NCI-H1436 (cell line): ENCODE results near the gene KRTAP4-11.
"Not testable (repeated sequence)": the region's sequence is repeated elsewhere in the genome, so short reads cannot be mapped to it uniquely, and the experiment has no call there.

Experiments used
- DNase-seq: peaks from one replicate; lab custom pipeline; 2025; lab: John Stamatoyannopoulos, UW

Gene KRTAP4-11

DNA sequence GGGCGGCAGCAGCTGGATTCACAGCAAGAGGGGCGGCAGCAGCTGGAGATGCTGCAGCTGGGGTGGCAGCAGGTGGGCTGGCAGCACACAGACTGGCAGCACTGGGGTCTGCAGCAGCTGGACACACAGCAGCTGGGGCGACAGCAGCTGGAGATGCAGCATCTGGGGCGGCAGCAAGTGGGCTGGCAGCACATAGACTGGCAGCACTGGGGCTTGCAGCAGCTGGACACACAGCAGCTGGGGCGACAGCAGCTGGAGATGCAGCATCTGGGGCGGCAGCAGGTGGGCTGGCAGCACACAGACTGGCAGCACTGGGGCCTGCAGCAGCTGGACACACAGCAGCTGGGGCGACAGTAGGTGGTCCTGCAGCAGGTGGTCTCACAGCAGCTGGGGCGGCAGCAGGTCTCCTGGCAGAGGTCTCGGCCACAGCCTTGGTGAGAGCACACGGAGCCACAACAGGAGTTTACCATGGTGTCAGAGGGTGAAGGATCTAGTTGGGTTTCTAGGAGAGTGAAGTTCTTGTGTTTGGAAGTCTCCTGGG, at the start of gene KRTAP4-11:
Gene KRTAP4-11, minus strand, starts transcription at position 528 of the 541 bp plus-strand sequence. Its CDS starts 58 bp downstream, at position 470.
- DNase-seq: not testable (repeated sequence)

DNA sequence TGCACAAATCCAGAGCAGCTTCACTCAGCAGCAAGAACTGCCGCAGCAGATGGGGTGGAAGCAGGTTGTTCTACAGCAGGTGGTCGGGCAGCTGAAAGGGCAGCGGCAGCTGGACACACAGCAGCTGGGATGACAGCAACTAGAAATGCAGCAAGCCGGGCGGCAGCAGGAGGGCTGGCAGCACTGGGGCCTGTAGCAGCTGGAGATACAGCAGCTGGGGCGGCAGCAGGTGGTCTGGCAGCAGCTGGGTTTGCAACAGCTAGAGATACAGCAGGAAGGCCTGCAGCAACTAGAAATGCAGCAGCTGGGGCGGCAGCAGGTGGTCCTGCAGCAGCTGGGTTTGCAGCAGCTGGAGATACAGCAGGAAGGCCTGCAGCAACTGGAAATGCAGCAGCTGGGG, 49.4 kb upstream of the KRTAP4-11 start:
- DNase-seq: no peak

DNA sequence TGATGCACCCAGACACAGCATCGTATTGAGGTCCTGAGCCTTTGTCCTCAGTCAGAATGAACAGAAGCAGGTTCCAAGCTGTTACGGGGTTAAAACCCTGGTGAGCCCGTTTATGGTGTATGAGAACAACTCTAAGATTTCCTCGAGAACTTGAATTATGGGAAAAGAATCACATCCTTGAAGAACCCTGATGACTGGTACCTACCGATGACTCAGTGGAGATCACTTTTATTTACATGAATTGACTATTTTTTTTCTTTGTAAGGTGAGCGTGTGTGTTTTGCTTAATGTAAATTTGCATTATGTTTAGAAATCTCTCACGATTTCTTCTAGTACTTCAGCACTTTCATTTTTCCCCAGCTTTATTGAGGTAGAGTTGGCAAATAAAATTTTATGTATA, 45.7 kb upstream of the KRTAP4-11 start:
- DNase-seq: no peak

DNA sequence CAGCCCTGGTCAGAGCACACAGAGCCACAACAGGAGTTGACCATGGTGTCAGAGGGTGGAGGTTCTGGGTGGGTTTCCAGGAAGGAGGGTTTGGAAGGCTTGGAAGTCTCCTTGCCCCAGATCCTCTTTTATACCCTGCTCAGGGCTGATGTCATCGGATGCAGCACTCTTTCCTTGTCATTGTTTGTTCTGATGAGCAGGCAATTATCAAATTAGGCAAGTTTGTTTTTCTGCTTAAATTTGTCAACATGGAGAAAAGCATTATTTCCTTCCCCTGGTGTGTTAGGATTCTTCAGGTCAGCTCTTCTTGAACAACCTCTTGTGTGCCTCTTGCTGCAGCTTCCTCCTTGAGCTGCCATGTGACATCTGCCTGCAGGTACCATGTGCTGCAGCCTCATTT, 42.5 kb upstream of the KRTAP4-11 start, which contains the start of gene KRTAP4-4:
Gene KRTAP4-4, minus strand, starts transcription at position 101 of the 400 bp plus-strand sequence. Its CDS starts 57 bp downstream, at position 44.
- DNase-seq: no peak

DNA sequence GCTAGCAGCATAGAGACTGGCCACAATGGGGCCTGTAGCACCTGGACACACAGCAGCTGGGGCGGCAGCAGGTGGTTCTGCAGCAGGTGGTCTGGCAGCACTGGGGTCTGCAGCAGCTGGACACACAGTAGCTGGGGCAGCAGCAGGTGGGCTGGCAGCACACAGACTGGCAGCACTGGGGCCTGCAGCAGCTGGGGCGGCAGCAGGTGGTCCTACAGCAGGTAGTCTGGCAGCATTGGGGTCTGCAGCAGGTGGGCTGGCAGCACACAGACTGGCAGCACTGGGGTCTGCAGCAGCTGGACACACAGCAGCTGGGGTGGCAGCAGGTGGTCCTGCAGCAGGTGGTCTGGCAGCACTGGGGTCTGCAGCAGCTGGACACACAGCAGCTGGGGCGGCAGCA, 42.0 kb upstream of the KRTAP4-11 start:
- DNase-seq: not testable (repeated sequence)

DNA sequence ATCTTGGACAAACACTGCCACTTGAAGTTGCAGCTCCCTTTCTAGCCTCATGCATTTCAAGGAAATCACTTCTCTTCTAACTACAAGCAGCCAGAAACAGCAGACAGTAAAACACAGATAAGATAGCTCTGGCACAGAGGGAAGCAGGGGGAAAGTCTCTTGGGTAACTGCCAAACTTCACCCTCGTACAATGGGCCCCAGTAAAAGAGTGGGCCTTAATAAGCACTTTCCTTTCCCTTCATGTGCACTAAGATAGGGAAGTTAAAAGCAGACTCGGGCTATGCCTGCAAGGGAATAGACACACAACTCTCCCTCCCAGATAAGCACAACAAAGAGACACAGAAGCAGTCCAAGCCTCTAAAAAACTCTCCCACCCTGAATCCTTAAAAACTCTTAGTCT, 35.7 kb upstream of the KRTAP4-11 start:
- DNase-seq: no peak

DNA sequence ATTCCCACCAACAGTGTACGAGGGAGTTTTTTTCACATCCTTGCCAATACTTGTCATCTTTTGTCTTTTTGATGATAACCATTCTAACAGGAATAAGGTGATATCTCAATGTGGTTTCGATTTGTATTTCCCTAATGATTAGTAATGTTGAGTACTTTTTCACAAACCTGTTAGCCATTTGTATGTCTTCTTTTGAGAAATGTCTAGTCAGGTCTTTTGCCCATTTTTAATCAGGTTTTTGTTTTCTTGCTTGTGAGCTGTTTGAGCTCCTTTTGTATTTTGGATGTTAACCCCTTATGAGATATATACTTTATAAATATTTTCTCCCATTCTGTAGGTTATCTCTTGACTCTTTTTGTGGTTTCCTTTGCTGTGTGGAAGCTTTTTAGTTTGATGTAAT, 33.4 kb upstream of the KRTAP4-11 start:
- DNase-seq: no peak

DNA sequence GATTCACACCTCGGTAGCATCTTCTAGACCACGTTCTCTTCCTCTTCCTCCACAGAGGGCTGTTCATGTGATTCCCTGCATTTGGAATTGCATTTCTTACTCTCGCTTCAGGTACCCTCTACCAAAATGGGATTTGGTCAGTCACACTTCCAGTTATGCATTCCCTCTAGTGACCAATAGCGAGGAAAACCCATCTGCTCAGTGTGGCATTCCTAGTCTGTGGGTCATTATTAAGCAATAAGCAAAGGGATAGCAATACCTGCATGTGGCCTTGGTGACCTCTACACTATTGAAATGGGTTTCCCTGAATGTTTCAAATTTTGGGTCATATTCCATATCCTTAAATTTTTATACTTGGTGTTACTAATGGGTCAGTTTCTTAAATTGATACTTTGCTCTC, 31.9 kb upstream of the KRTAP4-11 start:
- DNase-seq: no peak

DNA sequence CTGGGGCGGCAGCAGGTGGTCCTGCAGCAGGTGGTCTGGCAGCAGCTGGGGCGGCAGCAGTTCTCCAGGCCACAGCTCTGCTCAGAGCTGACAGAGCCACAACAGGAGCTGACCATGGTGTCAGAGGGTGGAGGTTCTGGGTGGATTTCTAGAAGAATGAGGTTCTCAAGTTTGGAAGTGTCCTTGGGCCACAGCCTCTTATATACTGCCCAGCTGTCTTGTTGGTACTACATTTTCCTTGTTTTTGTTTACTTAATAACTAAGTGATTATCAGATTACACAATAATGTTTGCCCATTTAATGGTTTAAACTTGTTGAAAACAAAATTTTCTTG, 31.4 kb upstream of the KRTAP4-11 start, which contains the start of gene KRTAP4-5:
Gene KRTAP4-5, minus strand, starts transcription at position 174 of the 334 bp plus-strand sequence. Its CDS starts 58 bp downstream, at position 116.
- no peak for DNase-seq

DNA sequence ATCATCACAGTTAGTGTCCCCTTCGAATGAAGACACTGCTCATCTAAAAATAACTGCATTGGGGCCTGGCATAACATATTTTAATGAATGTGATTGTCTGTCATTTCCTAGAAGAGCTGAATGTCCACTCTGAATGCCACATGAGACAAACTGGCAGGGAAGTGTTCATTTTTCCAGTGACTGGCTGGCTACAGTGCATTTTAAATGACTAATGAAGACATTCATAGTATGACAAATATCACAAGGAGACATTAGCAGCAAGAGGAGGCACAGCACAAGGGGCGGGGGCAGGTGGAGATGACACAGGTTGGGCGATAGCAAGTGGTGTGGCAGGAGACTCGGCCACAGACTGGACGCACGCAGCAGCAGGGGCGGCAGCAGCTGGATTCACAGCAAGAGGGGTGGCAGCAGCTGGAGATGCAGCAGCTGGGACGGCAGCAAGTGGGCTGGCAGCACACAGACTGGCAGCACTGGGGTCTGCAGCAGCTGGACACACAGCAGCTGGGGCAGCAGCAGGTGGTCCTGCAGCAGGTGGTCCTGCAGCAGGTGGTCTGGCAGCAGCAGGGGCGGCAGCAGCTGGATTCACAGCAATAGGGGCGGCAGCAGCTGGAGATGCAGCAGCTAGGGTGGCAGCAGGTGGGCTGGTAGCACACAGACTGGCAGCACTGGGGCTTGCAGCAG, 30.9 kb upstream of the KRTAP4-11 start:
- not testable (repeated sequence) for DNase-seq

DNA sequence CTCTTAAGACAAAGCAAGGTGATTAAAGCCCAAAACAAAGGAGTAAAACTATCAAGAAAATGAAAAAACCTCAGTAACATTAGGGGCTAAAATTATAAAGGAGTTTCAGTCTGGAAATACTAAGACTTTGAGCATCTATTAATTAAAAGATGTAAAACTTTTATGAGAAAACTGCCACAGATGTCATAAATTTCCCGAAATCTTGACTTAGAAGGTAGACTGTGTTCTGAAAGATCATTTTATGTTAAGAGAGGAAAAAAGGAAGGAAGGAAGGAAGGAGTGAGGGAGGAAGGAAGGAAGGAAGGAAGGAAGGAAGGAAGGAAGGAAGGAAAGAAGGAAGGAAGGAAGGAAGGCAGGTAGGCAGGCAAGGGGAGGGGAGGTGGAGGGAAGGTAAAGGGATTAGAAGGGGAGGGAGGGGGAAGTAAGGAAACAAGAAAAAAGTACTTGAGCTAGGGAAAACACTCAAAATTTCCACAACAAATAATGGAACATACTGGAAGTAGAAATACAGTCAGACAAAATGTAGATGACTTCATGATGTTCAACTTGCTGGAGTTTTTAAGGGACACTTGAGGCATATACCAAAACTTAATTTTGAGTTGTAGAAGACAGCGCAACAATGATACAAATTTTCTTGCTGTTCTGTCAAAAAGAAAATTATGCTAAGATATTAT, 29.5 kb upstream of the KRTAP4-11 start:
- DNase-seq: no peak

DNA sequence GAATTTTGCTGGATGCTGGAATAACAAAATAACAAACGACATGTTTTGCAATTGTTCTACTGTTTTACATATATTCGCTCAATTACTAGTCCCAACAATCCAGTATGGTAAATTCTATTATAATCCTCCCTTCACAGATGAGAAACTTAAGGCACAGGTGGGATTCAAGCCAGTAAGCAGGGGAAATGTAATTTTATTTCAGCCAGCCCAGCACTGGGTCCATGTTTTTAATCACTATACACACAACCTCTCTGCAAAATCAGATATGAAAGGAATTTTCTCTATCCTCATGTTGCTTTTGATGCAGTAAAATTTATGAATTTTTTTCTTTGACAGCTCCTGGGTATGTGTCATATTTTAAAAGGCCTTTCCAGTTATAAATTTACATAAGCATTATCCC, 27.1 kb upstream of the KRTAP4-11 start:
- no peak for DNase-seq

DNA sequence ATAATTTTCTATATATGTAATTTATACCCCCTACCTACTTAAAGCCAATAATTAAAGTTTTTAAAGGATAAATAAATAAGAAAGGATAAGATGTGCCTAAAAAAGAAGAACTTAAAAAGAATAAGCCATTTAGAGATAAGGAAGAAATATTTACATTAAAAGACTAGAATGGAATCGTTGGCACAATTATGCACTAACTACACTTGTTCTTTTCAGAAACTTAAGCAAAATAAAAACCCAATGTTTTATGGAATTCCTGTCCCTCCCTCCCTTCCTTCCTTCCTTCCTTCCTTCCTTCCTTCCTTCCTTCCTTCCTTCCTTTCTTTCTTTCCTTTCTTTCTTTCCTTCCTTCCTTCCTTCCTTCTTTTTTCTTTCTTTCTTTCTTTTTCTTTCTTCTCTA, 26.7 kb upstream of the KRTAP4-11 start:
- DNase-seq: no peak

DNA sequence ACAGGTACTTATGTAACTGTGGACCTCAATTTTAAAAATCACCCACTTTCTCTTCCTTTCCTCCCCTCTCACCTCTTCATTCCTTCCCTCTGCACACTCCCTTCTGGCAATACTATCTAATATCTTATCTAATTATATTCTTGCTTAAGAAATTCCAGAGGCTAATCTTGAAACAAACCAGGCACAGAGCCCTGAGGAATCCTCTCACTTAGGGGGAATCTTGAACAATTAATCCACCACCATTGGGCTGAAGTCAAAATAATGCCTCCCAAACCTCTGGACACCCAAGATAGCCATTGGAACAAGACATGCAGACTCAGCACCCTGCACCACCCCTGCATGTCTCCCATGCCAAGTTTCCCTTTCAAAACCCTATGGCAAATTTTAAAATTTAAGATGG, 23.2 kb upstream of the KRTAP4-11 start:
- DNase-seq: no peak

DNA sequence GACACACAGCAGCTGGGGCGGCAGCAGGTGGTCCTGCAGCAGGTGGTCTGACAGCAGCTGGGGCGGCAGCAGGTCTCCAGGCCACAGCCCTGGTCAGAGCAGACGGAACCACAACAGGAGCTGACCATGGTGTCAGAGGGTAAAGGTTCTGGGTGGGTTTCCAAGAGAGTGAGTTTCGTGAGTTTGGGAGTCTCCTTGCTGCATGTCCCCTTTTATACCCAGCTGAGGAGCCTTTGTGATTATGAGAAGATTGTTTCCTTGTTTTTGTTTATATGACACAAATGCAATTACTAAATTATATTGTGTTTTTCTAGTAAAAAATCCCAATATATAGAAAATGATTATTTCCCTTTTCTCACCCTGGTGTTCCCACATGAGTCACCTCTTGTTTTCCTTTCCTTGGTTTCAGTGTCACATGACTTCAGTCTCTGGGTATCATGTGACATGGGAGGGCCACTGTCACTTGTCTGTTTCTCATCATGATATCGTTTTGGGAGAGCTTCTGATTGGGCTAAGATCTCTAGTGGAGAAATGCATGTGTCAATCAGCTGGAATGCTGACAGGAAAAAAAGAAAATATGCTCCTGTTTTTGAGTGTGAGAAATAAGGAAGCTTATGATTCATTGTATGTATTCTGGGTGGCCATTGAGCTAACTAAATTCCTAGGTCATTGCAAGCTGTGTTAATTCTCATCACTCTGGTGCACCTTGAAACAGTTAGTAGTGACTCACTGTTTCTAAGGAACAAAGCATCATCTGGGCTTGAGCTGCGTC, 22.4 kb upstream of the KRTAP4-11 start, which contains the start of gene KRTAP4-6:
Gene KRTAP4-6, minus strand, starts transcription at position 185 of the 772 bp plus-strand sequence. Its CDS starts 57 bp downstream, at position 128.
- no peak for DNase-seq

DNA sequence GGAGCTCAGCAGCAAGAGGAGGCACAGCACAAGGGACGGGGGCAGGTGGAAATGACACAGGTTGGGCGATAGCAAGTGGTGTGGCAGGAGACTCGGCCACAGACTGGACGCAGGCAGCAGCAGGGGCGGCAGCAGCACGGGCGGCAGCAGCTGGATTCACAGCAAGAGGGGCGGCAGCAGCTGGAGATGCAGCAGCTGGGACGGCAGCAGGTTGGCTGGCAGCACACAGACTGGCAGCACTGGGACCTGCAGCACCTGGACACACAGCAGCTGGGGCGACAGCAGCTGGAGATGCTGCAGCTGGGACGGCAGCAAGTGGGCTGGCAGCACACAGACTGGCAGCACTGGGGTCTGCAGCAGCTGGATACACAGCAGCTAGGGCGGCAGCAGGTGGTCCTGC, 21.7 kb upstream of the KRTAP4-11 start:
- not testable (repeated sequence) for DNase-seq

DNA sequence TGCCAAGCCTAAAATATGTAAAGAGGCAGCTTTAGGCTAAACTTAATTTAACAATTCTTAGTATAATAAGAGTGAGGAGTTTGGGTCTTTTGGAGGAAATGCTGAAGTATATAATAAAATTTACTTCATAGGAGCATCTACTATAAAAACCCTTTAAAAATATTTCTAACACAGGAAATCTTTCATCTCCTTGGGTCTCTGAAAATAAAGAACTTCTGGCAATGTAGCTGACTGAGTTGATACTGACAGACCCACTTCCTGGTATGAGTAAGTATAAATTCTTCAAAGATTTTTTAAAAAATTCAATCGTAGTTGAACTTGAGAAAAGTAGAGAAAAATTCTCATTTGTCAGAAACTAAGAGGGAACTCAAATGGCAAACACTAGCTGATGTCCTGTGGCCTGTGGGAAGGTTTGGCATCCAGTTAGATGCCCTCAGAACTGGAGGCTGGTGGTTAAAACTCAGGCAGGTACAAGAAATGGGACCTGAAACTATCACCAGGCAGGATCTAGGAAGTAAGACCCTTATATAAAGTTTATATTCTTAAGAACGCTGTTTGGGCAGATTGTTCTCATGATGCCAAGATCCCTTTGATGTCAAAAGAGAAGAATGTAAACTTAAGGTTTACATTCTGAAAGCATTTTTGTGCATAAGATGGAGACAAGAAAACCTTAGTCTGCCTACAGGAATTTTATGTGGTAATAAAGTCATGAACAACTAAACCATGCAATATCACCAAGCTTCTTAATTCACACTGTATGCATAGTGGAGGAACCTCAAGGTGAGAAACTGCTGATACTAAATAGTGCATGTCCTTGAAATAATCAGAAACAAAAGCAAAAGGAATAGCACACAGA, 15.9 kb upstream of the KRTAP4-11 start:
- no peak for DNase-seq

DNA sequence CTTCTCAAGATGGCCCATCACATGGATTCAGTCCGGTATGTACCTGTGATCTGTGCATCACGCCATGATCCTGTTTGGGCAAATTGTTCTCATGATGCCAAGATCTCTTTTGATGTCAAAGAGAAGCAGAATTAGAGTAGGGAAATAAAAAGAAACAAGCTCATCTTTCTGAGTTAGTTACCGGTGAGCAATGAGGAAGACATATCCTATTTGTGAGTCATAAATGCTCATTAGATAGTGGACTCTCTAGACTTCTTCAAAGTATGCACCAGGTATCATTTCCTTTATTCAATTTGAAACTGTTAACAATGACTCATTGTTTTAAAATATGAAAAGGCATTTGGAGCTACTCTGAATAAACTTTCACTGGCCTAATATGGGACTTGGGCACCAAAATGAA, 13.8 kb upstream of the KRTAP4-11 start:
- no peak for DNase-seq

DNA sequence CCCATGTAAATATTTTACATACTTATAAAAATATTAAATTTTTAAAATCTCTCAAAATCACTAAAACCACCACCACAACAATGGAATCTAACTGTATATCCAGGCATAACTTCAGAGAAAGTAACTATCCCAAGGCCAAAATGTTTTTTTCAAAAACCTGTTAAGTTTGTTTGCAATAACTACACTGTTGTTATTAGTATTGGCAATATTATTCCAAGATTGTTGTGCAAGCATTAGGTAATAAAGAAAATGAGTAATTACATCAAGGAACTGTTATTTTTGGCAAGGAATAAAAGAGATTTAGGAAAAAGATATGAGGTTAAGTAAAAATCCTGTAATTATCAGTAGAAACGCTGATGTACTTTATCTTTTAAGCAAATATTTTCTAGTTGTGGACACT, 9.2 kb upstream of the KRTAP4-11 start:
- no peak for DNase-seq

DNA sequence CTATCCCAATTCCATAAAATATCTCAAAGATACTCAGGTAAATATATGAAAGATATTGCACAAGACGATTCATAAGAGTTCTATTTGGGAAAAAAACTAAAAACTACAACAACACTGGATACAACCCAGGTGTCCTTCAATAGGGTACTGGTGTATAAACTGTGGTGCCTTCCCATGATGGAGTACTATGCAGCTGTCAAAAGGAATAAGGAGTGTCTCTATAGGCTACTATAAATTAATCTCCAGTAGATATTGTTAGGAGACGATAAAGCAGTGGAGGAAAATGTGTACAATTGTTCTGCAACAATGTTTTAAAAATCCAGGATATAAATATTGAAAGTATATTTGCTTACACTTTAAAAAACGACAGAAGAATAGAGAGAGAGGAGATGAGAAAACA, 8.2 kb upstream of the KRTAP4-11 start:
- no peak for DNase-seq

DNA sequence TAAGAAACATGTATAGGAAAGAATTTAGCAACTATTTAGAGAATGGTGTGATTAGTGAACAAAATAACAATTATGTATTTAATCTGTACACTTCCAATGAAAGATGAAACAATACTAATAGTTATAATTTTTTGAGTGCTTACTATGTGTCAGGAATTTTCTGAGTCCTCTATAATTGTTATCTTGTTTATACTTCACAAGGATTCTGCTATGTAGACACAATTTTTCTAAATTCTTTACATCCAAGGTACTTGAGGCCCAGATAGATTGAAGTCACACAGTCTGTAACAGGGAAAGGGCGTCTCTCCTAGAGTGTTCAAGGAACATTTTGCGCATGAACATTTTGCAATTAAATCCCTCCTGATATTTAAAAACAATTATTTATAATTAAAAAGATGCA, 6.9 kb upstream of the KRTAP4-11 start:
- DNase-seq: no peak
